Measurements from ENCODE around the gene SERTAD1.

Gene SERTAD1

GRCh38 chr19:40397568-40397906, 28.3 kb downstream of the SERTAD1 start:
- DNase-seq: no peak

- no peak for DNase-seq
Observed at GRCh38 chr19:40396886-40397567, 28.8 kb downstream of the SERTAD1 start.

- no peak for DNase-seq
Observed at GRCh38 chr19:40395956-40396355, 29.8 kb downstream of the SERTAD1 start.

GRCh38 chr19:40394816-40395210, 31.0 kb downstream of the SERTAD1 start:
- DNase-seq: no peak

GRCh38 chr19:40393894-40394815, 31.6 kb downstream of the SERTAD1 start:
- no peak for DNase-seq

- no peak for DNase-seq
Observed at GRCh38 chr19:40392894-40393517, 32.8 kb downstream of the SERTAD1 start.

GRCh38 chr19:40392123-40392522, 33.7 kb downstream of the SERTAD1 start:
- no peak for DNase-seq

GRCh38 chr19:40390084-40390742, 35.6 kb downstream of the SERTAD1 start, which contains the start of gene HIPK4:
HIPK4 (minus strand) TSS chr19:40390181; CDS start chr19:40389902, 279 bp downstream.
- DNase-seq: no peak

GRCh38 chr19:40389404-40390083, 36.2 kb downstream of the SERTAD1 start:
- no peak for DNase-seq

- DNase-seq: no peak
Observed at GRCh38 chr19:40388481-40388880, 37.3 kb downstream of the SERTAD1 start.

GRCh38 chr19:40387155-40387554, 38.6 kb downstream of the SERTAD1 start:
- no peak for DNase-seq

GRCh38 chr19:40383668-40384248, 42.0 kb downstream of the SERTAD1 start:
- no peak for DNase-seq

- no peak for DNase-seq
Observed at GRCh38 chr19:40381321-40381720, 44.5 kb downstream of the SERTAD1 start.

GRCh38 chr19:40380199-40381037, 45.4 kb downstream of the SERTAD1 start:
- DNase-seq: no peak

GRCh38 chr19:40379446-40380198, 46.2 kb downstream of the SERTAD1 start:
- no peak for DNase-seq

- no peak for DNase-seq
Observed at GRCh38 chr19:40378509-40378908, 47.3 kb downstream of the SERTAD1 start.

- no peak for DNase-seq
Observed at GRCh38 chr19:40377876-40378385, 47.9 kb downstream of the SERTAD1 start.

GRCh38 chr19:40376286-40376862, 49.4 kb downstream of the SERTAD1 start:
- DNase-seq: no peak

GRCh38 chr19:40374084-40374483, 51.7 kb downstream of the SERTAD1 start:
- DNase-seq: no peak

GRCh38 chr19:40371802-40372122, 54.0 kb downstream of the SERTAD1 start:
- no peak for DNase-seq

All from NCI-H2171 treated with DMSO at 0.1 percent for 48 hours (cell line).